ENCODE results near the gene CDK5RAP3.

GRCh38 chr17:47983492-47984223 is 12.7 kb downstream of the CDK5RAP3 start:
- TF ChIP-seq, protein P1, sequence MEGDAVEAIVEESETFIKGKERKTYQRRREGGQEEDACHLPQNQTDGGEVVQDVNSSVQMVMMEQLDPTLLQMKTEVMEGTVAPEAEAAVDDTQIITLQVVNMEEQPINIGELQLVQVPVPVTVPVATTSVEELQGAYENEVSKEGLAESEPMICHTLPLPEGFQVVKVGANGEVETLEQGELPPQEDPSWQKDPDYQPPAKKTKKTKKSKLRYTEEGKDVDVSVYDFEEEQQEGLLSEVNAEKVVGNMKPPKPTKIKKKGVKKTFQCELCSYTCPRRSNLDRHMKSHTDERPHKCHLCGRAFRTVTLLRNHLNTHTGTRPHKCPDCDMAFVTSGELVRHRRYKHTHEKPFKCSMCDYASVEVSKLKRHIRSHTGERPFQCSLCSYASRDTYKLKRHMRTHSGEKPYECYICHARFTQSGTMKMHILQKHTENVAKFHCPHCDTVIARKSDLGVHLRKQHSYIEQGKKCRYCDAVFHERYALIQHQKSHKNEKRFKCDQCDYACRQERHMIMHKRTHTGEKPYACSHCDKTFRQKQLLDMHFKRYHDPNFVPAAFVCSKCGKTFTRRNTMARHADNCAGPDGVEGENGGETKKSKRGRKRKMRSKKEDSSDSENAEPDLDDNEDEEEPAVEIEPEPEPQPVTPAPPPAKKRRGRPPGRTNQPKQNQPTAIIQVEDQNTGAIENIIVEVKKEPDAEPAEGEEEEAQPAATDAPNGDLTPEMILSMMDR (conservative IDR thresholded peaks at IDR 0.05; ENCODE audit: low read length), result no peak
- no peak for TF ChIP-seq EZH2phosphoT487 (IDR thresholded peaks at IDR 0.05; ENCODE audit: borderline replicate concordance)

Measured in Loucy (cell line).